Measurements from ENCODE around the gene PGLYRP3. TPM values are rescaled to one million over a fixed set of nuclear protein-coding genes. Genes with fewer than 3 reads are reported as not detected.
A peak's percentile ranks its signal among the peaks of the same experiment; 100 is the strongest.
"Not testable (repeated sequence)": the region's sequence is repeated elsewhere in the genome, so short reads cannot be mapped to it uniquely, and the experiment has no call there.

Gene PGLYRP3
- total RNA-seq, 2 donors from 2014 or later, result not detected

DNA sequence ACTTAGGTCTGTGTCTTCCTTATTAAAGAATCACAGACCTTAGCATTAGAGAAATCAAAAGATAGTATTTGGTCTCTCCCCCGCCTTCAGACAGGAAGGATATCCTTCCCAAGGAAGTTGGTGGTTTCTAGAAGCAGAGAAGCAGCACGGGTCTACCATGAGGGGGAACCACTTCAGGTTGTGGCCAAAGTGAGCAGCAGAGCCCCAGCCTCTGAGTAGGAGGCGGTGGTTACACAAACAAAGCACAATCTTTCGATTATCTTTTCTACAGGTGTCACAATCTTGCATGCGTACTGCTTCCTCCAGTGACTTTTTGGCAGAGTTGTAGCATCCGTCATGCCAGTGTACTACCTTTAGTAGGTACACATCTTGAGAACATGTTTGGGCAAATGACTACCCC, 27.1 kb upstream of the PGLYRP3 start:
- no peak for DNase-seq (ENCODE audit: low spot score in 2 of 2)
- Mint-ChIP-seq H3K27ac (no peak overlapping the region), H3K9me3 (peaks cover 0 to 8% of the 10 kb centered on the region in 2 donors), H3K36me3 (no peaks in the 10 kb centered on the region)
- ATAC-seq, result peak in 1 of 2 donors; percentile 45

- Mint-ChIP-seq H3K9me3 (peaks cover 0 to 8% of the 10 kb centered on the region in 2 donors), H3K36me3 (no peaks in the 10 kb centered on the region), H3K27ac (peak overlapping the region in 1 of 2 donors; percentile 7)
- ATAC-seq, result no peak
- DNase-seq (ENCODE audit: low spot score in 2 of 2), result no peak
These were observed 25.5 kb upstream of the PGLYRP3 start for GRCh38 chr1:153337980-153338853.

- H3K36me3 Mint-ChIP-seq, result peaks cover 0 to 6% of the 10 kb centered on the region in 2 donors
- no peak overlapping the region for H3K27ac Mint-ChIP-seq
- H3K9me3 Mint-ChIP-seq, result peaks cover 6 to 8% of the 10 kb centered on the region in 2 donors
- no peak for DNase-seq (ENCODE audit: low spot score in 2 of 2)
- ATAC-seq, result no peak
These were observed 23.9 kb upstream of the PGLYRP3 start for GRCh38 chr1:153336650-153337049.

- Mint-ChIP-seq H3K36me3 (peaks cover 0 to 19% of the 10 kb centered on the region in 2 donors), H3K9me3 (peaks cover 15 to 23% of the 10 kb centered on the region in 2 donors), H3K27ac (no peak overlapping the region)
- no peak for DNase-seq (ENCODE audit: low spot score in 2 of 2)
- ATAC-seq, result no peak
These were observed 21.1 kb upstream of the PGLYRP3 start for GRCh38 chr1:153333902-153334301.

DNA sequence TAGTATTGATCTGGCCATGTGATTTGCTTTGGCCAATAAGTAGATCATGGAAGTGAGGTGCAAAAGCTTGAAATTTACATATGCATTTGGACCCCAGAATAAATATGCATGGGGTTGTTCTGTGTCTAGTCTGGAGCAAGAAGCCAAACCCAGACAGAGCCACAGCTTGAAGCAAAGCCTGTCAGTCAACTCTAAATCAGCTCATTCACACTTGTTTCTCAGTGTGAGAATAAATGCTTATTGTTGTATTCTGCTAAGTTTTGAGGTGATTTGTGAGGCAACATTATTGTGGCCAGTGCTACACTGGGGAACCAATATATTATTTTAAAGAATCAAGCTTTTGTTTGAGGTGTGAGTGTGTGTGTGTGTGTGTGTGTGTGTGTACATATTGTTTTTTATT, 12.2 kb upstream of the PGLYRP3 start:
- H3K36me3 Mint-ChIP-seq, result peaks cover 4 to 11% of the 10 kb centered on the region in 2 donors
- peaks cover 12 to 30% of the 10 kb centered on the region in 2 donors for H3K9me3 Mint-ChIP-seq
- H3K27ac Mint-ChIP-seq, result no peak overlapping the region
- ATAC-seq (no peak), DNase-seq (ENCODE audit: low spot score in 2 of 2) (no peak)

GRCh38 chr1:153322568-153322967, 9.8 kb upstream of the PGLYRP3 start:
- no peak overlapping the region for H3K27ac Mint-ChIP-seq
- H3K9me3 Mint-ChIP-seq, result peaks cover 3 to 17% of the 10 kb centered on the region in 2 donors
- ATAC-seq (no peak), DNase-seq (ENCODE audit: low spot score in 2 of 2) (no peak)
- peaks cover 0 to 11% of the 10 kb centered on the region in 2 donors for H3K36me3 Mint-ChIP-seq

GRCh38 chr1:153318145-153318544, 5.4 kb upstream of the PGLYRP3 start:
- Mint-ChIP-seq H3K36me3 (peaks cover 0 to 11% of the 10 kb centered on the region in 2 donors), H3K9me3 (peaks cover 3 to 17% of the 10 kb centered on the region in 2 donors)
- ATAC-seq; DNase-seq (ENCODE audit: low spot score in 2 of 2); H3K27ac Mint-ChIP-seq: not testable (repeated sequence)

DNA sequence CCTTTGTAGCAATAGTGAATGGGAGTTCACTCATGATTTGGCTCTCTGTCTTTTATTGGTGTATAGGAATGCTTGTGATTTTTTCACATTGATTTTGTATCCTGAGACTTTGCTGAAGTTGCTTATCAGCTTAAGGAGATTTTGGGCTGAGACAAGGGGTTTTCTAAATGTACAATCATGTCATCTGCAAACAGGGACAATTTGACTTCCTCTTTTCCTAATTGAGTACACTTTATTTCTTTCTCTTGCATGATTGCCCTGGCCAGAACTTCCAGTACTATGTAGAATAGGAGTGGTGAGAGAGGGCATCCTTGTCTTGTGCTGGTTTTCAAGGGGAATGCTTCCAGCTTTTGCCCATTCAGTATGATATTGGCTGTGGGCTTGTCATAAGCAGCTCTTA, 3.3 kb upstream of the PGLYRP3 start:
- ATAC-seq; H3K27ac Mint-ChIP-seq; H3K9me3 Mint-ChIP-seq; H3K36me3 Mint-ChIP-seq; DNase-seq (ENCODE audit: low spot score in 2 of 2): not testable (repeated sequence)

- H3K27ac Mint-ChIP-seq; ATAC-seq; H3K36me3 Mint-ChIP-seq; DNase-seq (ENCODE audit: low spot score in 2 of 2); H3K9me3 Mint-ChIP-seq: not testable (repeated sequence)
These were observed 1.6 kb upstream of the PGLYRP3 start for GRCh38 chr1:153314388-153314787.

DNA sequence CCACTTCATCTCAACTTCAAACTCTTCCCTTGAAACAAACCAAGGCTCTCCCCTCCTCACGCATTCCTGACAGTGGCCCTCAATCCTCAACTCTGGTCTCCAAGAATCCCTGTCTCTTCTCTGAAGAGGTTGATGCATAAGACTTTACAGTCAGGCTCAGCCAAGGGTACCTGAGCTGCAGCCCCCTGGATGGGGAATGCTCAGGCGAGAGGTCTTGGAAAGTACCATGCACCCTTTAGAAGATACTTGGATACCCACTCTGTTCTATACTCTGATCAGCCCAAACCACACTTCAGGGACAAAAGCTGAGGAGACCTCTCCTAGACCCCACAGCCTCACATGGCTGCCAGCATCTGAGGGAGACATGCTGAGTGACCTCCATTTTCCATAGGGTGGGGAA, 536 bp upstream of the PGLYRP3 start:
- Mint-ChIP-seq H3K9me3 (no peaks in the 10 kb centered on the region), H3K27ac (no peak overlapping the region), H3K36me3 (no peaks in the 10 kb centered on the region)
- DNase-seq (ENCODE audit: low spot score in 2 of 2) (no peak), ATAC-seq (no peak)

- ATAC-seq, result no peak
- no peaks in the 10 kb centered on the region for H3K9me3 Mint-ChIP-seq
- no peak overlapping the region for H3K27ac Mint-ChIP-seq
These were observed 2.2 kb downstream of the PGLYRP3 start for GRCh38 chr1:153310526-153310925.

GRCh38 chr1:153309441-153309840, 3.3 kb downstream of the PGLYRP3 start:
- no peaks in the 10 kb centered on the region for H3K9me3 Mint-ChIP-seq
- ATAC-seq (no peak), DNase-seq (ENCODE audit: low spot score in 2 of 2) (no peak)
- no peaks in the 10 kb centered on the region for H3K36me3 Mint-ChIP-seq
- no peak overlapping the region for H3K27ac Mint-ChIP-seq

More at GRCh38 chr1:153310526-153310925, 2.2 kb downstream of the PGLYRP3 start:
- DNase-seq (ENCODE audit: low spot score in 2 of 2), result no peak
- no peaks in the 10 kb centered on the region for H3K36me3 Mint-ChIP-seq

DNA sequence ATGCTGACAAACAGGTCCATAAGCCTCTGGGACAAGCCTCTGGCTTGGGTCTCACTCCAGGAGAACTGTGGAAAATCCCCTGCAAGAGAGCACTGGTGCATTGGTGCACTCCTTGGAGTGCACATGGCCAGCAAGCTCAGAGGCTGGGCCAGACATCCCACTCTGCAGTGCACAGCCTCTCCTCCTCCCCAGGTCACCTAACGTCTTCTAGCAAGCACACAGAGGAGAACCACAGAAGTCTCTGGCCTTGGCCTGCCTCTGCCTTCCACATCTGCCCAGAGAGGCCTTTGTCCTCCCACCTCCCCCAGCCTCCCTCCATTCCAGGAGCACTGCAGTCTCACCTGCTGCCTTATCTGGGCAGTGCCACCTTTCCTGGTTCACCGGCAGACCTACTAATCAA, 4.2 kb downstream of the PGLYRP3 start:
- DNase-seq (ENCODE audit: low spot score in 2 of 2) (no peak), ATAC-seq (no peak)
- Mint-ChIP-seq H3K27ac (peak overlapping the region in 1 of 2 donors; percentile 53), H3K9me3 (no peaks in the 10 kb centered on the region), H3K36me3 (no peaks in the 10 kb centered on the region)

DNA sequence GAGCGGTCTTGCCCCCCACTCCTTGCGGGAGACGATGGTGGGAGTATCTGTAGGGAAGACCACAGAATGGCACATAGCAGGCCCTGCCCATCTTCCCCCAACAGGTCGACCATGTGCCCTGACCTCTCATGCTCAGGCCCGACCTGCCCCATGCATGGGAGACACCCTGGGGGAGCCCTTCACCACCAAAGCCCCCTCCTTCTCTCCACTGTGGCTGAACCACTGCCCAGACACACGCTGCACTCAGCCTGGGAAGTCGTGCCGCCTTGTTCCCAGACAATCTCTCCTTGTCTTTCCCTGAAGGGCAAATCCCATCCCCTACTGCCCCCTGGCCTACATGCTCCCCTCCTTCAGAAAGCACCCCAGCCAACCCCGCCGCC, 5.5 kb downstream of the PGLYRP3 start:
- Mint-ChIP-seq H3K36me3 (no peaks in the 10 kb centered on the region), H3K9me3 (no peaks in the 10 kb centered on the region), H3K27ac (no peak overlapping the region)
- ATAC-seq (no peak), DNase-seq (ENCODE audit: low spot score in 2 of 2) (no peak)

DNA sequence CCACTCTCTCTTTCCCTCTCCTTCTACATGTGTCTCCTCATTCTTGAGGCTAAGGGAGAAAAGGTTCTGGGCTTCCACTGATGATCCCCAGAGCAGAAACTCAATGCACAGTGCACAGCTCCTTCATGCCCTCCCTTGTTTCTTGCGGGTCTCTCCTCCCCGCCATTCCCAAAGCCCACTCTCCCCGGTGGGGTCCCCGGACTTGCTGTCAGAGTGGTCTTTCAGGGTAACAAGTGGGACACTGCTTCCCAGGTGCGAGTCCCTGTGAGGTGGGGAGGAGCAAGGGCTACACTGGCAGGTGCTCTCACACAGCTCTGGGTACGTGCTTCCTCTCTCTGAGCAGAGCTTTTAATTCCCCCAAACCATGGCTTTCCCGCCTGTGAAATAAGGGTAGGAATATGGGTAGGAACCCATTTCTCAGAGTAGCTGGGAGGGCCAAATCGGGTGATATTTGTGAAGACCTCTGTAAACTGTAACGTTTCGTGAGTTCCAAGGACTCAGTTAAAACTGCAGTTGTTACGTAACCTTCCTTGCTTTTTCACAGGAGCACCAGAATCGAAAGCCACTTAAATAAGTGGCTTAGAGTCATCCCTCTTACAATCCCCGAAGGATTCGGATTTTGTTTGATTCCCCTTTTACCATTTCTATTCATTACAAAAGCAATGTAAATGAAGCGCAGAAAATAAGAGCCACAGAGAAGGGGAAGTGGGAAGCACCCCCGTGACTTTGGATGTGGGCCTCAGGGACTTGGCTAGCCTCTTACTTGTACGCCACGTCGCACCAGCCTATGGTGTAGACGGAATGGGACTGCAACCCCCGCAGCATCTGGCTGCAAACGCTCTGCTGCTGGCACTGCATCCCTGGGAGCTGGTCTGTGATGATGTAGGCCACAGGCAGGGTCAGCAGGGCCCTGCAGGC, 6.2 kb downstream of the PGLYRP3 start:
- H3K9me3 Mint-ChIP-seq, result no peaks in the 10 kb centered on the region
- H3K27ac Mint-ChIP-seq, result no peak overlapping the region
- H3K36me3 Mint-ChIP-seq, result no peaks in the 10 kb centered on the region
- DNase-seq (ENCODE audit: low spot score in 2 of 2), result no peak
- no peak for ATAC-seq

- no peaks in the 10 kb centered on the region for H3K36me3 Mint-ChIP-seq
- H3K27ac Mint-ChIP-seq, result no peak overlapping the region
- ATAC-seq (no peak), DNase-seq (ENCODE audit: low spot score in 2 of 2) (no peak)
- H3K9me3 Mint-ChIP-seq, result no peaks in the 10 kb centered on the region
These were observed 7.1 kb downstream of the PGLYRP3 start for GRCh38 chr1:153305682-153306081.

DNA sequence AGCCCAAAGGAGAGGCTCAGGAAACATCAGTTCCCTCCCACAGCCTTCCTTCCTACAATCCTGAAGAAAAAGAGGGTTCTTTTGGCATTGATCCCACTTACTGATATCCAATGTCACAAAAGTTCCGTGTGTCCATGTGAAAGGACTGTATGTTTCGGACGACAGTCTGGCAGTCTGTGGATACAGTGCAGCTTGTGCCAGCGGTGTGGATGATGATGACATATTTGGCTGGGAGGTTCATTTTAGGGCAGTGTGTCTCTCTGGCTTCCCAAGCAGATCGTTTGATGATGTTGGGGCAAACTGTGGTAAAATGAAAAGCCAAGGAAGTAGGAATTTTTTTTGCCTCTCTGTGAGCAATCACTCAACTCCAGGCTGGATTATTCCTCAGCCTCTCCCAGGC, 10.4 kb downstream of the PGLYRP3 start:
- Mint-ChIP-seq H3K27ac (no peak overlapping the region), H3K9me3 (no peaks in the 10 kb centered on the region), H3K36me3 (no peaks in the 10 kb centered on the region)
- no peak for DNase-seq (ENCODE audit: low spot score in 2 of 2)
- no peak for ATAC-seq

All from activated naive CD4-positive, alpha-beta T cell treated with anti-CD3 and anti-CD28 coated beads, Interleukin-2, amount 50 U/mL, for 72 hours (primary cell).